Ureter (tissue), 1 donor: ENCODE data around the gene KRTAP10-3. TPM values are rescaled to one million over a fixed set of nuclear protein-coding genes. Genes with fewer than 3 reads are reported as not detected.

Experiments used
- total RNA-seq: library from RNA; stranded (reverse); gene quantifications from one replicate; pipeline ENCODE4 v1.2.4, GENCODE V29; 2023
- donor health status: DM: yes; HTN: yes; CAD: no.

The KRTAP10-3 gene
- total RNA-seq, 1 donor from 2014 or later = not detected

Other genes with a start within 250 kb of the KRTAP10-3 start
- gene CFAP410, start 219.4 kb downstream of the KRTAP10-3 start, total RNA-seq = 20.2 TPM
- 10.0 TPM for gene TRPM2, start 205.2 kb downstream of the KRTAP10-3 start, total RNA-seq
- gene LRRC3, start 103.3 kb downstream of the KRTAP10-3 start, total RNA-seq = 3.8 TPM
- gene KRTAP10-1, start 18.6 kb downstream of the KRTAP10-3 start, total RNA-seq = not detected
- gene KRTAP10-2, start 7.3 kb downstream of the KRTAP10-3 start, total RNA-seq = not detected
- gene KRTAP10-4, start 14.9 kb upstream of the KRTAP10-3 start, total RNA-seq = not detected
- not detected for gene KRTAP10-5, start 21.8 kb upstream of the KRTAP10-3 start, total RNA-seq
- not detected for gene KRTAP10-6, start 33.7 kb upstream of the KRTAP10-3 start, total RNA-seq
- not detected for gene KRTAP10-7, start 41.8 kb upstream of the KRTAP10-3 start, total RNA-seq
- not detected for gene KRTAP10-8, start 53.3 kb upstream of the KRTAP10-3 start, total RNA-seq
- gene KRTAP10-9, start 68.3 kb upstream of the KRTAP10-3 start, total RNA-seq = not detected
- not detected for gene KRTAP10-10, start 78.6 kb upstream of the KRTAP10-3 start, total RNA-seq
- not detected for gene KRTAP10-11, start 87.6 kb upstream of the KRTAP10-3 start, total RNA-seq
- gene KRTAP12-4, start 95.9 kb upstream of the KRTAP10-3 start, total RNA-seq = not detected
- gene KRTAP12-3, start 99.1 kb upstream of the KRTAP10-3 start, total RNA-seq = not detected
- not detected for gene KRTAP12-2, start 108.1 kb upstream of the KRTAP10-3 start, total RNA-seq
- gene KRTAP12-1, start 123.4 kb upstream of the KRTAP10-3 start, total RNA-seq = not detected
- gene KRTAP10-12, start 138.4 kb upstream of the KRTAP10-3 start, total RNA-seq = not detected
- gene TSPEAR, start 152.8 kb upstream of the KRTAP10-3 start, total RNA-seq = 0.10 TPM
- gene UBE2G2, start 243.0 kb upstream of the KRTAP10-3 start, total RNA-seq = 126 TPM